ENCODE measurements around the gene RAD23B.
"Not testable (repeated sequence)": the region's sequence is repeated elsewhere in the genome, so short reads cannot be mapped to it uniquely, and the experiment has no call there.

The RAD23B gene

GRCh38 chr9:107282759-107283622, at the start of gene RAD23B:
Gene RAD23B, plus strand, starts transcription at chr9:107283279. Its CDS starts 351 bp downstream, at chr9:107283630.
- FAIRE-seq: peak; percentile 65

GRCh38 chr9:107235765-107236442, 47.2 kb upstream of the RAD23B start:
- no peak for FAIRE-seq

GRCh38 chr9:107237873-107238272, 45.2 kb upstream of the RAD23B start:
- no peak for FAIRE-seq

GRCh38 chr9:107239474-107239873, 43.6 kb upstream of the RAD23B start:
- no peak for FAIRE-seq

- no peak for FAIRE-seq
These were observed 42.8 kb upstream of the RAD23B start for GRCh38 chr9:107240260-107240659.

- no peak for FAIRE-seq
These were observed 40.7 kb upstream of the RAD23B start for GRCh38 chr9:107242073-107243030.

- no peak for FAIRE-seq
These were observed 39.3 kb upstream of the RAD23B start for GRCh38 chr9:107243742-107244141.

GRCh38 chr9:107246259-107247254, 36.5 kb upstream of the RAD23B start:
- no peak for FAIRE-seq

GRCh38 chr9:107248714-107249113, 34.4 kb upstream of the RAD23B start:
- no peak for FAIRE-seq

GRCh38 chr9:107249131-107249533, 33.9 kb upstream of the RAD23B start:
- no peak for FAIRE-seq

- FAIRE-seq: no peak
These were observed 33.3 kb upstream of the RAD23B start for GRCh38 chr9:107249665-107250285.

GRCh38 chr9:107251756-107252322, 31.2 kb upstream of the RAD23B start:
- FAIRE-seq: no peak

GRCh38 chr9:107258919-107259318, 24.2 kb upstream of the RAD23B start:
- FAIRE-seq: no peak

GRCh38 chr9:107259751-107260313, 23.2 kb upstream of the RAD23B start:
- not testable (repeated sequence) for FAIRE-seq

GRCh38 chr9:107260437-107261081, 22.5 kb upstream of the RAD23B start:
- no peak for FAIRE-seq

- FAIRE-seq: no peak
These were observed 22.0 kb upstream of the RAD23B start for GRCh38 chr9:107261106-107261505.

GRCh38 chr9:107263289-107263688, 19.8 kb upstream of the RAD23B start:
- FAIRE-seq: no peak

GRCh38 chr9:107266624-107267368, 16.3 kb upstream of the RAD23B start:
- FAIRE-seq: no peak

- FAIRE-seq: no peak
These were observed 14.5 kb upstream of the RAD23B start for GRCh38 chr9:107268560-107268959.

Data from TTC549 (cell line).